Nucleus accumbens (tissue), 56 donors: ENCODE measurements around the gene ANKMY1.
A peak's percentile ranks its signal among the peaks of the same experiment; 100 is the strongest.

Experiments used
- DNase-seq, 56 donors: peaks; one replicate each; lab custom pipeline; 2025; lab: John Stamatoyannopoulos, UW

ANKMY1 gene

DNA sequence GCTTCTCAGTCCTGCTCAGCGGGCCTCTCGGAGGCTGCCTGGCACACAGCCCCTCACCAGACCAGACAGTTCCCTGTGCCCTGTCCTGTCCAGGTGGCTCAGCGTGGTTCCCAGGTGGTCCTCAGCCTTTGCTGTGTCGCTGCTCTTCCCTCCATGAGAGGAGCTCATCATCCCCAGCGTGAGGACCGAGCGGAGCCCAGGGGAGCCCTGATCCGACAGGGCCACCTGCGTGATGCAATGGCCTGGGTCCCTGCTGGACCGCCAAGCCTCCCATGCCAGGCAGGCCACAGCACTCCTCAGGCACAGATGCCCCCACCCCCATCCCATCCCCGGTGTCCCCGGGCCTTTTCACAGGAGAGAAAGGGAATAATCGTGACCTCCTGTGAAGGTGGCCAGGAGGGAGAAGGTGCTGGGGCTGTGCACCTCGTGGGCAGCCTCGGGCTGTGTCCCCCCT is 118.1 kb downstream of the ANKMY1 start:
- DNase-seq = no peak

DNA sequence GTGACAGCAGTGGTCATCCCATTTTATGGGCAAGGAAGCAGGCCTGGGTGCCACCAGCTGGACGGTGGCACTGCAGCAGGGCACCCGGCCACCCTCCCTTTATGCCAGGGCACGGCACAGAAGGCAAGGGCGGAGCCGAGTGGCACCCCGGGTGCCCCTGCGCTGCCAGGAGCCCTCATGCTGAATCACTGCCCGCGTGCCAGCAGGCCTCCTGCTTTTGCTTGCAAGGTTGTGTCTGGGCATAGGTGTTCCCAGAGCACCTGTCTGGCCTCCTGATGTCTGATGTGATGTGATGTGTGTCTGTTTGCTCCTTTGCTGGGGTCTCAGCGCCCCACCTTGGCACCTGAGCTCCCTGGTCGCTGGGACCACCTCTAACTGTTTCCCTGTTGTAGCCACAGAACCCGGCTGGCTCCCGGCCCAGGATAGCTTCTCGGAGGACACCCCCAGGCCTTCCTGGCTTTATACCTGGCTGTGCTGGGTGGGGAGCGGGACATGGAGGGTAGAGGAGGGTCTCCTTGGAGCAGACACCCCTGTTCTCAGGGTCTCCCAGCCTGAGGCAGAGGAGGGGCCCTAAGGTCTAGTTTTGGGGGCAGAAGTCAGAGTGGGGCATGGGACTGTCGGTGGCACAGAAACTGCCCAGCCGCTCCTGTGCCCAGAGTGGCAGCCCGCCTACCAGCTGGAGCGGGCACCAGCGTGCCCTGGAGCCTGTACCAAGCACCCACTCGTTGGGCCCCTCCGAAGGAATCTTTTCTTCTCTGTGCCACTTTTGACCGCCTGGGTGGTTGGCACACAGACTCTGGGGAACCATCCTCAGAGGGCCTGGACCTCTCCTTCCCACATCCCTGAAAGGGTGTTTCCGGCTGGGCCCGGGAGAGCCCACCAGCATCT is 118.7 kb downstream of the ANKMY1 start:
- DNase-seq = peak in 1 of 56 donors; percentile 31

DNA sequence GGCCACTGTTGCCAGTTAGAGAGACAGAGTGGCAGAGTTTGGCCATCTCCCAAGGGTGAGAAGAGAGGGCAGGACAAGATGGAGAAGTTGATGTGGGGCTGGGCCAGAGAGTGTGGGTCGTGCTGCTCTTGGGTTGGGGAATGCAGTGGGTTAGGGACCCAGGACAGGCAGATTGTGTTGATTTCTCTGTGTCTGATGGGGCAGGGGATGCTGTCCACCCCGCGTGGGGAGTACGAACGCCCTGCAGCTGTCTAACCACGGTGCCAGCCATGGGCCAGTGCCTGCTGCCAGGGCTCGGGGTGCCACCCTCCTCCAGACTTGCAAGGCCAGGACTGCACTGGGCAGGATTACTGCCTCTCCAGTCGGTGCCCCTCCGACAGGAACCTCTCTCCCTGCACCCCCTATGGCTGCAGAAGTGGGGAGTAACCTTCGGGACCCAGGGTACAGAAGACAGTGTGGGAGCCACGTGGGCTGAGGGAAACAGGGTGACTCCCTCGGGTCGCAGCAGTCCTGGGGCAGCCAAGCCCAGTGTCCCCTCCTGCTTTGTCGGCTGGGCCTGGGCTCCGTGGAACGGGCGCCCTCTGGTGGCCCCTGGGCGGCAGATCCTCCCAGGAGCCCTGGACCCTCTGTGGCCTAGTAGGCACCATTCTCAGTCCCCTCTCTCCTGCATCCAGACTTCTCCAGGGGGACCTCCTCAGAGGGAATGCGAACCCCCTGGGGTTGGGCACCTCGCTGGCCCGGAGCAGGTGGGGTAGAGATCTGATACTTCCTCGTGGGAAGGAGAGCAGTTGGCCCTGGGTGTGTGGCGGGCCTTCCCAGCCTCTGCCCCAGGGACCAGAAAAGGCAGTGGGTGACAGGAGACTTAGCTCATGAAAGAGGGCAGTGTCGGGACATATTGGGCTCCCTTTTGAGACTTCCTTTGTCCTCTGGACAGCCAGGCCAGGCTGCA is 119.7 kb downstream of the ANKMY1 start:
- peak in 53 of 56 donors; percentile 21 to 88 (median 74) for DNase-seq

DNA sequence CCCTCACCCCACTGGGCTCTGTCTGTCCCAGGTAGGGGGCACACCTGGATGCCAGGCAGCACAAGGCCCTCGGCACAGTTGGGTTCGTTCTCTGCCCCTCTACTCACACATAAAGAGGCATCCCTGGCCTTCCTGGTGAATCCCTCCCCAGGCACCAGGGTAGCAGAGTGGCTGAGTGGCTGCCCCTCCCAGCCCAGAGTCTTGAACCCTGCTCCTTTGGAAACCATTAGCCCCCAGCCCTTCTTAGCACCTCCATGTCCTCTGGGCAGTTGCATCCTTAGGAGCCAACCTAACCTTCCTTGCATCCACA is 120.3 kb downstream of the ANKMY1 start:
- no peak for DNase-seq

DNA sequence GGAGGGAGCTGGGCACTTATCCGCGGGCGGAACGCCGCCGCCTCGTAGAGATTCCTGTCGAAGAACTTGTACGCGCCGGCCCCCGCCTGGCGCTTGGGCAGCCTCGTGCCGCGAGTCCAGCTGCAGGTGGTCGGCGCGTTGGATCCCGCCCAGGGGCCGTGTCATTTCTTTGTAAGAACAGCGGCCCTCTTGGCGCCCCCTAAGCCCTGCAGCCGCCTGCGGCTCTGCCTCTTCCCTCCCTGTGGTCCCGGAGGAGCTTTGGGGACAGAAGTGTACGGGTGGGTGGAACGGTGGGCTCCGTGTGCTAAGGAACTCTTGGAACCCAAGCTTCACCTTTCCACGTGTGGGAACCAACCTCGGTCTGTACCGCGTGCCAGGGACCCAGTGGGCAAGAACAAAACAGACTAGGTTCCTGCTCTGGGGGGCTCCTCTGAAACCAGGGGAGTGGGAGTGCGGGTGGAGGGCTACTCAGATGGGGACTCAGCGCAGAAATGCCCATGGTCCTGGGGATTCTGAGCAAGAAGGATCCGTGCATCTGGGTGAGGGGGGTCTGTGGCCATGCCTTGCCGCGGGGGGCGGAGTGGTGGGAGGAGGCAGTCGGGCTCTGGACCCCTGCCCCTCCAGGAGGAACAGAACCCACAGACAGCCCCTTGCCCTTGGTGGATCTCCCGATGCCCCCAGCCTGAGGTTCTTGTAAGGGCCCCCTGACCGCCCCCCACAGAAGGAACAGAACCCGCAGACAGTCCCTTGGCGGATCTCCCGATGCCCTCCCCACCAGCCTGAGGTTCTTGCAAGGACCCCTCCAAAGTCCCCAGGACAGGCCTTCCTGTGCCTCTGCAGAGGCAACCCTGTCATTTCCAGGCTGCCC is 120.9 kb downstream of the ANKMY1 start:
- DNase-seq = peak in 1 of 56 donors; percentile 36

DNA sequence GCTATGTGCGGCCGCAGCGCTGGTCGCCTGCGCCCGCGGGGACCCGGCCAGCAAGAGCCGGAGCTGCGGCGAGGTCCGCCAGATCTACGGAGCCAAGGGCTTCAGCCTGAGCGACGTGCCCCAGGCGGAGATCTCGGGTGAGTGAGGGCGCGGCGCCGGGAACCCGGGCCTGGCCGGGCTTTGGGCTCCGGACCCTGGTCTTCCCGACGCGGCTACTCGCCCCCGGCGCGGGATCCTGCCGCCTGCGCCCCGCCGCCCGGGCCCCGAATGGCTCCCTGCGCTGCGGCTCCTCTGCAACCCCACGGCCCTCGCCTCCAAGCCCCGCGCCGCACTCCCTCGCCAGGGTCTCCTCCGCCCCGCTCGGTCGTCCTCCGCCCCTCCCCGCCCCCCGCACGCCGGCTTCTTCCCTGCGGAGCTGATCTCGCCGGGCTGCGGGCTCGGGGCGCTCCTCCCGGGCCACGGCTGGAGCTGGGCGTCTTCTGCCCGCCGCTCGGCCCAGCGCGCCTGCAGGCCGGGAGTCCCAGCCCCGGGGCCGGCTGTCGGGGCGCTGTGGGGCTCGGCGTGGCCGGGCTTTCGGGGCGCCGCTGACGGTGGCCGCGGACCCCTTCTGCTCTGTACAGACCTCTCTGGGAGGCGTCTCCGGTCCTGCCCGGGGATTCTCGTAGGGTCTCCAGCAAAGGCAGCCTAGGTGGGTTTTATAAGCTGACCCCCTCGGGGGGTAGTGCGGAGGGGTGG is 121.7 kb downstream of the ANKMY1 start:
- no peak for DNase-seq

DNA sequence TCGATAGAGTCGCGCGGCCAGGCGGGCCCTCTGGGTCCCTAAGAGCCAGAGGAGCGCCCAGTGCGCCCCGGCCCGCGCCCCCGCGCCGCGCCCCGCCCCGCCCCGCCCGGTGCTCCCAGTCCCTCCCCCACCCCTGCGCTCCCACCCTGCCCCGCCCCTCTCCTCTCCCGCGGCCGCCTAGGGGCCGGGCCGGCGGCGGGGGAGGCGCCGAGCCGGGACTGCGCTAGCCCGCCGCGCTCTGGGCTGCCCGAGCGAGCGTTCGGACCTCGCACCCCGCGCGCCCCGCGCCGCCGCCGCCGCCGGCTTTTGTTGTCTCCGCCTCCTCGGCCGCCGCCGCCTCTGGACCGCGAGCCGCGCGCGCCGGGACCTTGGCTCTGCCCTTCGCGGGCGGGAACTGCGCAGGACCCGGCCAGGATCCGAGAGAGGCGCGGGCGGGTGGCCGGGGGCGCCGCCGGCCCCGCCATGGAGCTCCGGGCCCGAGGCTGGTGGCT is 122.3 kb downstream of the ANKMY1 start, which contains the start of gene GPC1:
TSS of gene GPC1 (plus strand) at position 207 of the 491 bp plus-strand sequence. CDS start at position 463, 256 bp downstream.
- DNase-seq = peak in 33 of 56 donors; percentile 56 to 84 (median 74)

DNA sequence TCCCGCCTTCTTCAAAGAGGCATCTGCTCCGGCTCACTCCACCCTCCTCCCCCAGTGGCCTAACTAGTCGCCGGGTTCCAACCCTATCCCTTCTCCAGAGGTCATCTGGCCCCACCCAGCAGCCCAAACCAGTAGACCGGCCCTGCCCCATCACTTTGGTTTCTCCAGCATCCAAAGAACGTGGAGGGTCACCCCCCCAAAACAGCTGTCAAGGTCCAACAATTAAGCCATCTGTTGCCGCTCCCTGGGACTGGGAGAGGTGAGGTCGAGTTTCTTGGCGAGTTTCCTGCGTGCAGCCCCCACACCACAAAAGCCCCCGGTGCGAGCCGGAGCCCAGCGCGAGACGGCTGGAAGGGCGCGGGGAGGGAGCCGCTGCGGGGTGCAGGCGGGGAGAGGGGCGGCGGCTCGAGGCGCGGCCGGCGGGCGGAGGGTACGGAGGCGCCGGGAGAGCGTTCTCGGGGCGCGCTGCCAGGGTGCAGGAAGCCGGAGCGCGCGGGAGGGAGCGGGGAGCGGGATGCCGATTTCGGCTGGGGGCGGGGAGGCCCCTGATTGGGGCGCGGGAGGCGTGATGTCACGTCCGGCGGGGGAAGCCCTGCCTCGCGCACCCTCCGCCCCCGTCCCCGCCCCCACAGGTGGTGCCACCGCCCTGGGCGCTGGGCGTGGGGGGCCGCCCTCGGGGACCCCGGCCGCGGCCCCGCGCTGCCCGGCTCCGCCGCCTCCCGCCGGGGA is 122.9 kb downstream of the ANKMY1 start:
- peak; percentile 26 to 94 (median 82) for DNase-seq

DNA sequence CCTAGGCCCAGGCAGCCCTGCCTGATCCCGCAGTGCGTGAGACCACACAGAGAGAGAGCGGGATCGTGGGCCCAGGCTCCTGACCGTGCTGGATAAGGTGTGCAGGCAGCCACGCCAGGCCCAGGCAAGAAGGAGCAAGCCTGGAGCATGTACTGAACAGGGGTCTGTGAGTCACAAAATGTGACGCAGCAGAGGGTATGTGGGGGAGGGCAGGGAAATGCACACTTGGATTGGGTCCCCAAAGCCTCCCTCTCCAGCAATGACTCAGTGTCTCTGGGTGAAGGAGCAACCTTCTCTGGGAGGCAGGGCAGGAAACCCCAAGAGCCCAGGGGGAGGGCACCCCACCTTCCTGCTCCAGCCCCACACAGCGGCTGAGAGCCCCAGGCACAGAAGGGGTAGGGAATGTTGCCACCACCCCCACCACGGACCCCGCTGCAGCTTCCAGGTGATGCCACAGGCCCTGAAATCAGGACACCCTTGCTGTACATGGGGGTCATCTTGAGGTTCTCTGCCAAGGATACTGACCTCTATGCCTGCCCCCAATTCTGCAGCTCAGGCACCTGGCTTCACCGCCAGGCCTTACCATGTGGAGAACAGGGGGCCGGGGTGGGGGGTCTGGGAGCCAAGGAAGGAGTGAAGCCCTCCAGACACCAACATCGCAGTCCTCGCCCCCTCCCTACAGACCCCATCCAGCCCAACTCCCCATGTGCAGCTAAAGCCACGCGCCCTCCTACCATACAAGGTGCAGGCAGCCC is 123.6 kb downstream of the ANKMY1 start:
- DNase-seq = peak in 33 of 56 donors; percentile 27 to 83 (median 58)

DNA sequence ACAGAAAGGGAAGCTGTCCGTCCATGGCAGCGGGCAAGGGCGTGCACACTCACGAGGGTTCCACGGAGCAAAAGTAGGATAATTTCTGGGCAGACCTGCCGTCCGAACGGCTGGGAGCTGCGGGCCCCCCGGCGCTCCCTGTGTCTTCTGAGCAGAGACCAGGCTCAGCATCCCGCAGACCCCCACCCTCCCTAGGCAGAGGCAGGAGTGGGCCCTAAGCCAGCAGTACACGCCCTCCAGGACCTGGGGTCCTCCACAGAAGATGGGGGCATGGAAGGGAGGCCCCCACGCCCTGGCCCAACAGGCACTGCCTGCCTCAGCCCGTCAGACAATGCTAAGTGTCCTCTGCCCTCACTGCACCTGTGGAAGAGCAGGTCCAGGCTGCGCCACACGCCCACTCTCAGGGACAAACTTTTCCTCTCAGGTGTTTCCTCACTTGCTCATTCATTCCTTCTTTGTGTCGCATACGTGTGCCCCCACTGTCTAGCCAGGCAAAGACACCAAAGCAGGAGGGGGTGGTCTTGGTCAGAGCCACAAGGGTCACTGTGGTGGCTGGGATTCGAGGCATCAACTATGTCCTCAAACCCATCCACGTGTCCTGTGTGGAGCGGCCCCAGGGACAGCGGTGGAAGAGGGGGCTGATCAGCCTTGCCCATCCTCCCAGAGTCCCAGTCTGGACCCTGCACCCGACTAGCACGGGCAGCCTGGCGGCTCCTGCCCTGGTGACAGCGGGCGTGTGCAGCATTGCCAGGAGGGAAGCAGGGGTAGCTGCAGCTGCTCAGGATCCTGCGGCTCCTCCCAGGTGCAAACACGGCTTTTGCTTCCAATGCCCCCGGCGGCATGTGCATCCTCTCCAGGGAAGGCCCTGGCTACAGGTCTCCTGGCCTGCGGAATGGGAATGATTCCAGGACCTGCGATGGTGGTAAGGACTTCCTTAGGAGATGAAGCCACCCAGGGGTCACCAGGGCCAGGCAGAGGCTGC is 124.7 kb downstream of the ANKMY1 start:
- no peak for DNase-seq

DNA sequence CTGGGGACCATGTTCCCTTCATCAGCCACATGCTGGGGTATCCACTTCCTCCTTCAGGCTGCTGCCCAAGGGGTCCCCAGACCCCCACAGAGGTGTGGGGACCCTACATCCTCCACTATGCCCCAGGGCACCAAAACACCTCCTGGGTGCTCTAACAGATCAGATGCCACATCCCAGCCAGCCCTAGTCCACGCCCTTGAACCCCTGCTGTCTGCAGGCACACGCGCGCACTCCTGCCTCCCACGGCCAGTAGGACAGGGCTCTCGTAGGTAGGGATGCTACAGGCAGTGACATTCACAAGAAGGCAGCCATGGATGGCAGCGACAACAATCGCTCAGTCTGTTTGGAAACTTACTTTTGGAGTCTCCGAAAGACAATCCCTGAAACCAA is 125.4 kb downstream of the ANKMY1 start:
- no peak for DNase-seq

DNA sequence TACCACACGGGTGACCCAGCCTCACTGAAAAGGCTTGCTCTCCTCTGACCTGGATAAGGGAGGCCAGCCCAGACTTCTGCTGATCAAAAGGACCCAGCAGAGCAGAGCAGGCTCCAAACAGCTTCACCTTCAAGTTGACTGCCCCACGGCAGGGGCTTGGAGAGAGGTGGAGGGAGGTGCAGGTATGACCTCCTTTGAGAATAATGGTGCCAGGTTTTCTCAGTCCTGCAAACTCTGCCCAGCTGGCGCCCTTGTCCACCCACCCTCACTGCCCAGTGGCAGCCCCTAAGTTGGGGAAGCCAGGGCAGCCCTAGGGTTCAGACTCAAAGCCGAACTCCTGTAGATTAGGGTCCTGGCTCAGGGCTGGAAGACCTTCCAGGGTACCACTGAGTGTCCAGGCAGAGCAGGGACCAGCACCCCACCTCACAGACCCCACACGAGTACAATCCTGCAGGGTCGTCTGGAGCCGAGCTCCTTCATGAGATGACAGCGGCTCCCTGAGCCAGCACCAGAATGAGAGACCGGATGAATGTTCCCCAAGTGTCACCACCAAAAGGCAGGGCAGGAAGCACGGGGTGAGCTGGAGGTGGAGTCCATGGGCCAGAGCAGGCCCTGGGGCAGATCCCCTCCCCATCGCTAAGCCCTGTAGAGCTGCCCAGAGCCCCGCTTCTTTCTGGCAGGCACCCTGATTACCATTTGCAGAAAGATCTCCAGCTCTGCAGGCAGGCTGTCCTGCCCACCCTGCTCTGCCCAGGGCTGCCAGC is 125.9 kb downstream of the ANKMY1 start:
- no peak for DNase-seq

DNA sequence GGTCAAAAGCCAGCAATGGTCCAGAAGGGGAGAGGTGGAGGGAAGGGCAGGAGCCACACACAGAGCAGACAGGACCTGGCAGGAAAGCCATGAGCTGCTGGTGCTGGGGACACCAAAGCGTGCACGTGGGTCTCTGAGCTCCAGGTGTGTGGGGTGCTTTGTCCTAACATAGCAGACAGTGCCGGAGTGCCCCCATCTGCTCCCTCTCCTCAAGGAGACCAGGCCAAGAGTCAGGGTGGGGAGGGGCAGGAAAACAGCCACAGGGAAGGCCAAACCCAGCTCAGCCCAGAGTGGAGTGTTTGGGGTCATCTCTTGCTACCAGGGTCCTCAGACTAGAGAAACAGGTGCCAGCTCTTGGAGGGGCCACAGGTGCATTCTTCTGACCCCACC is 126.5 kb downstream of the ANKMY1 start:
- no peak for DNase-seq

DNA sequence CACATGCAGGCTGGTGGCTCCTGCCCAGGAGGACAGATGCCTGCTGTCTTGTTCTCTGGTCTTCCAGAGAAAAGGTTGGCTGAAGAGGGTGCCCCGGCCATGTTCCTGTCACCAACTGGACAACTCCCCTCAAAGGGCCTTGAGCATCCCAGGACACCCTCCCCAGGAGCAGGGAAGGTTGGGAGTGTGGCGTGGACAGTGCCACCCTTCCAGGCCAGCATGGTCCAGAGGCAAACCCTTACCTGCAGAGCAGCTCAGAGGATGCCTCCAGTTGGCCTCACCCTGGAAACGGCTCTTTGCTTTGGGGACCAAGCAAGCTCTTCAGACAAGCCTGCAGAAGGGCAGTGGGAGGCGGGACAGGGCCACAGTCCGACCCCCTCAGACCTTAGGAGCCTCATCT is 127.2 kb downstream of the ANKMY1 start:
- no peak for DNase-seq

DNA sequence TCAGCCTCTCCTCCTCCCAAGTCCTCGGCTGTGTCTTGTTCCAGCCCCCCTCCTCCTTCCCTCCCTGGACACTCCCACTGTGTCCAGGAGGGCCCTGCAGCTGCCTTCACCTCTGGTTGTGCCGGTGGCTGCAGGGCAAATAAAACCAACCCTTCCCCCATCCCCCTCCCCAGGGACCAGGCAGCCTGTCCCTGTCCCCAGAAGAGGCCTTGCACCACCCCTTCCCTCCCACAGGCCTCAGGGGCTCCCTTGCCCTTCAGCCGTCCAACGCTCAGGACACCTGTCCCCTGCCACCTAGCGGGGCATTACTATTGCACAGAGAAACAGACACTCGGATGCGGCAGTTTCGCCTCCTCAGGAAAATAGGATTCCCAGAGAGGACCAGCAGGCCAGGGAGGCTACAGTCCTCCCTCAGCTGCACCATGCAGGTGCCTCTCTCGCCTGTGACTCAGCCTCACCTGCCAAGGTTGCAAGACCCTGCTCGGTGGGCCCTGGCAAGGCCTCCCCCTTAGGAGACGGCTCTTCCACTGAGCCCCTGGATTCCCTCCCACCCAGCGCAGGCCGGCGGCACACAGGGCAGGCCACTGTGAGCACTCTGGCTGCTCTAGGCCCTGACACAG is 127.8 kb downstream of the ANKMY1 start:
- no peak for DNase-seq
